Endothelial cell (in vitro differentiated cells): Measurements from ENCODE around the gene CLNS1A. TPM values are rescaled to one million over a fixed set of nuclear protein-coding genes. Genes with fewer than 3 reads are reported as not detected.
"Not testable (repeated sequence)": the region's sequence is repeated elsewhere in the genome, so short reads cannot be mapped to it uniquely, and the experiment has no call there.

Experiments used
- DNase-seq: peaks from one replicate; pipeline ENCODE4 v3.0.0; 2021; ENCODE audit warnings: low spot score
- H3K27ac Mint-ChIP-seq: one replicate; pipeline ENCODE4 v1.8.0; 2021; ENCODE audit warnings: mixed read lengths, inconsistent platforms; ENCODE audit not compliant: unreplicated experiment
- H3K27me3 Mint-ChIP-seq: one replicate; pipeline ENCODE4 v1.8.0; 2021; ENCODE audit warnings: mild to moderate bottlenecking, moderate library complexity, mixed read lengths, inconsistent platforms; ENCODE audit not compliant: unreplicated experiment
- H3K36me3 Mint-ChIP-seq: one replicate; pipeline ENCODE4 v1.8.0; 2021; ENCODE audit warnings: mild to moderate bottlenecking, low read depth, mixed read lengths, inconsistent platforms; ENCODE audit not compliant: unreplicated experiment
- H3K4me1 Mint-ChIP-seq: one replicate; pipeline ENCODE4 v1.8.0; 2021; ENCODE audit warnings: mild to moderate bottlenecking, mixed read lengths, inconsistent platforms; ENCODE audit not compliant: unreplicated experiment
- H3K4me3 Mint-ChIP-seq: one replicate; pipeline ENCODE4 v1.8.0; 2021; ENCODE audit warnings: mild to moderate bottlenecking, mixed read lengths, inconsistent platforms; ENCODE audit not compliant: unreplicated experiment
- H3K9me3 Mint-ChIP-seq: one replicate; pipeline ENCODE4 v1.8.0; 2021; ENCODE audit warnings: mixed read lengths, inconsistent platforms; ENCODE audit not compliant: unreplicated experiment
- CTCF ChIP-seq: fragments of 200-600 bp; sonication (generic); IDR thresholded peaks from one replicate; pipeline ENCODE4 v1.5.0; 2021; ENCODE audit warnings: antibody characterized with exemption; ENCODE audit not compliant: unreplicated experiment
- total RNA-seq: library from RNA; stranded (reverse); fragmentation: NEBNext Ultra II Directional; extraction: Animal tissue kit (Norgen Biotek cat#: 25700); gene quantifications from one replicate; pipeline ENCODE4 v1.2.1, GENCODE V29; 2021; ENCODE audit not compliant: unreplicated experiment

Gene CLNS1A
- total RNA-seq, 1 donor from 2014 or later, result 95.6 TPM

GRCh38 chr11:77647654-77648305 lies 10.2 kb upstream of the CLNS1A start:
- no peak for DNase-seq
- Mint-ChIP-seq H3K27ac (no peak overlapping the region), H3K4me1 (no peaks in the 10 kb centered on the region), H3K27me3 (no peaks in the 10 kb centered on the region), H3K9me3 (no peaks in the 10 kb centered on the region), H3K4me3 (no peak overlapping the region), H3K36me3 (no peaks in the 10 kb centered on the region)
- no peak for TF ChIP-seq CTCF

- no peak for DNase-seq
- no peaks in the 10 kb centered on the region for H3K27me3 Mint-ChIP-seq
- no peaks in the 10 kb centered on the region for H3K9me3 Mint-ChIP-seq
- no peaks in the 10 kb centered on the region for H3K4me1 Mint-ChIP-seq
- no peak overlapping the region for H3K4me3 Mint-ChIP-seq
- H3K27ac Mint-ChIP-seq, result no peak overlapping the region
- no peak for TF ChIP-seq CTCF
- H3K36me3 Mint-ChIP-seq, result no peaks in the 10 kb centered on the region
Observed at GRCh38 chr11:77644887-77645286, 7.3 kb upstream of the CLNS1A start.

GRCh38 chr11:77642228-77642627 lies 4.6 kb upstream of the CLNS1A start:
- H3K27ac Mint-ChIP-seq, result no peak overlapping the region
- no peak overlapping the region for H3K4me3 Mint-ChIP-seq
- TF ChIP-seq CTCF, result no peak

GRCh38 chr11:77636731-77637344 lies 756 bp downstream of the CLNS1A start:
- no peaks in the 10 kb centered on the region for H3K27me3 Mint-ChIP-seq
- H3K9me3 Mint-ChIP-seq, result no peaks in the 10 kb centered on the region
- no peak for DNase-seq
- H3K36me3 Mint-ChIP-seq, result no peaks in the 10 kb centered on the region
- H3K4me3 Mint-ChIP-seq, result peak overlapping the region; percentile 96
- no peak for TF ChIP-seq CTCF
- no peak overlapping the region for H3K27ac Mint-ChIP-seq
- H3K4me1 Mint-ChIP-seq, result peaks cover 14% of the 10 kb centered on the region

More at GRCh38 chr11:77642228-77642627, 4.6 kb upstream of the CLNS1A start:
- Mint-ChIP-seq H3K9me3 (no peaks in the 10 kb centered on the region), H3K36me3 (no peaks in the 10 kb centered on the region), H3K4me1 (no peaks in the 10 kb centered on the region), H3K27me3 (no peaks in the 10 kb centered on the region)
- no peak for DNase-seq

GRCh38 chr11:77633926-77634325 lies 3.7 kb downstream of the CLNS1A start:
- H3K4me3 Mint-ChIP-seq, H3K27ac Mint-ChIP-seq, H3K9me3 Mint-ChIP-seq, H3K36me3 Mint-ChIP-seq, DNase-seq, H3K27me3 Mint-ChIP-seq: not testable (repeated sequence)
- H3K4me1 Mint-ChIP-seq, result peaks cover 14% of the 10 kb centered on the region
